GM23338 (cell line): ENCODE data around the gene TMEM204. TPM values are rescaled to one million over a fixed set of nuclear protein-coding genes. Genes with fewer than 3 reads are reported as not detected.

Experiments used
- CREB1 ChIP-seq: fragments of 250-450 bp; sonication (Bioruptor Pico); IDR thresholded peaks from 2 replicates; pipeline ENCODE4 v1.5.0; 2020; ENCODE audit warnings: low read depth, mild to moderate bottlenecking, moderate library complexity
- ETS1 ChIP-seq: IDR thresholded peaks from 2 replicates; pipeline ENCODE4 v1.6.1; 2016; ENCODE audit warnings: antibody characterized with exemption
- EZH2 ChIP-seq: fragments of 200-600 bp; sonication (generic); IDR thresholded peaks from one replicate; pipeline ENCODE4 v1.8.0; 2017; ENCODE audit warnings: antibody characterized with exemption, mild to moderate bottlenecking, low read depth; ENCODE audit not compliant: unreplicated experiment
- EZH2phosphoT487 ChIP-seq: fragments of 200-600 bp; sonication (generic); IDR thresholded peaks from one replicate; pipeline ENCODE4 v1.8.1; 2018; ENCODE audit warnings: antibody characterized with exemption; ENCODE audit not compliant: unreplicated experiment
- JUNB ChIP-seq: IDR thresholded peaks from one replicate; pipeline ENCODE4 v1.6.1; 2016; ENCODE audit warnings: antibody characterized with exemption; ENCODE audit not compliant: unreplicated experiment
- NANOG ChIP-seq: IDR thresholded peaks from 2 replicates; pipeline ENCODE4 v1.6.1; 2016; ENCODE audit warnings: antibody characterized with exemption, borderline replicate concordance
- POLR2AphosphoS5 ChIP-seq: IDR thresholded peaks from 2 replicates; pipeline ENCODE4 v1.6.1; 2016; ENCODE audit warnings: antibody characterized with exemption, low read depth
- ZNF114 ChIP-seq: fragments of 250-450 bp; sonication (Bioruptor Pico); IDR thresholded peaks from 2 replicates; pipeline ENCODE4 v1.5.0; 2020; ENCODE audit warnings: mild to moderate bottlenecking, moderate library complexity
- ZNF331 ChIP-seq: fragments of 250-450 bp; sonication (Bioruptor Pico); IDR thresholded peaks from 2 replicates; pipeline ENCODE4 v1.5.0; 2020; ENCODE audit warnings: low read depth, mild to moderate bottlenecking, moderate library complexity
- ZNF462 ChIP-seq: fragments of 250-450 bp; sonication (Bioruptor Pico); IDR thresholded peaks from 2 replicates; pipeline ENCODE4 v1.5.0; 2020; ENCODE audit warnings: mild to moderate bottlenecking, moderate library complexity
- polyA plus RNA-seq: library from polyadenylated mRNA; unstranded; fragments of >200 nt; fragmentation: Nextera tagmentation; extraction: Ambion mirVana; gene quantifications from 2 replicates; pipeline ENCODE4 v1.2.1, GENCODE V29; 2016
- total RNA-seq: library from RNA; depleted of rRNA; stranded (reverse); fragments of >200 nt; shearing (Covaris generic); gene quantifications from 2 replicates; pipeline ENCODE4 v1.2.3, GENCODE V29; 2014

Gene TMEM204
- total and polyA plus RNA-seq, 2 experiments from 2014 or later = 0.14 to 0.21 TPM

- TF ChIP-seq ZNF462 (no peak), ZNF331 (no peak), ETS1 (no peak), POLR2AphosphoS5 (no peak), JUNB (no peak), EZH2 (no peak), NANOG (no peak), EZH2phosphoT487 (no peak), ZNF114 (no peak), CREB1 (CRISPR knock-in tag) (no peak)
Measured at GRCh38 chr16:1534021-1535020, 855 bp downstream of the TMEM204 start (continued).
